CD4-positive, alpha-beta T cell treated with Interleukin-15 for 1 hour (primary cell): Measurements from ENCODE around the gene SORCS2.
"Not testable (repeated sequence)": the region's sequence is repeated elsewhere in the genome, so short reads cannot be mapped to it uniquely, and the experiment has no call there.

Experiments used
- DNase-seq: peaks from one replicate; pipeline ENCODE4 v3.0.0-alpha.2; 2020

SORCS2 gene

DNA sequence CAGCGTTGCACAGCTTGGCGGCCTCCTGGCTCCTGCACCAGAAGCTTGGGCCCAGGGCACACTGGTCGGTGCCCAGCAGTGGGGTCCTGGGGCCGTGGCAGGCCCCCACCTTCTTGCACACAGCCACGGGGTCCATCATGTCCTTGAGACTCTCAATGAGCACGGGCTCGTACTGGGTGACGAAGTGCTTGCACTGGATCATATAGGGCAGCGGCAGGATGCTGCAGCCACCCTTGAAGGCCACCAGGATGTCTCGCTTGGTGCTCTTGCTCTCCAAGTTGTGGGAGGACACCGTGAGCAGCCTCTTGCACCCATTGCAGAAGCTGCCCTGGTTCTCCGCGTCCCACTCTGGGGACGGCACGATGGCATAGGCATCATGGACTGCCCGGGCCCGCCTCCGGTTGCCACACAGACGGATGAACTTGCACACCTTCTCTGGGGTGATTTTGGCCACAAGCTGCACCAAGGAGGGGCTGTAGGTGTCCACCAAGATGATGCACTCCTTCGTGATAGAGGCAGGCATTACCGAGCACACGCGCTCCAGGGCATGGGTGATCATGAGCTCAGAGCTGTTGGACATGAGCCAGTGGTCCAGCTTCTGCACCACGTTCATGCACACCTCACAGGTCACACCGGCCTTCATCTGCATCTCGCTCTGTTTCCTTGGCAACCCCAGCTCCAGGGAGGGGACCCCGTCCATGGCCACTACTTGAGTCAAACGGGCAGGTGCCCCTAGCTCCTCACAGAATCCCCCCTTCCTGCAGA is 241.2 kb downstream of the SORCS2 start:
- DNase-seq: no peak

- DNase-seq: no peak
Measured at GRCh38 chr4:7434141-7434765, 241.9 kb downstream of the SORCS2 start.

DNA sequence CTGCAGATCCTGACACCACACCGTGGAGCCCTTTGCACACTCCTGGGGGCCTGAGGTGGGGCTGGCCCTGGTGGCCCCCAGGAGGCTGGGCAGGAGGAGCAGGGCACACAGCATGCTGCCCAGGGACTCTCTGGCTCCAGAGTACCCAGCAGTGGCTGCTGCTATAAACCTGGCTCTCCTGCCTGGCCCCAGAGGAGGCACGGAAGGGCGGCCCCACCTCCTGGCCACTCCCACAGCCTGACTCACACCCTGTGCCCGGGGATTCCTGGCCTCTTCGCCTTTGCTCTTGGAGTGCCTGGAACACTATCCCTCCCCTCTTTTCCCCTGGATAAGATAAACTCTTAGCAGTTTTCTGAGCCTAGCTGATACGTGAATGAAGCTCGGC is 242.4 kb downstream of the SORCS2 start, which contains the start of gene PSAPL1:
TSS of gene PSAPL1 (minus strand) at position 165 of the 385 bp plus-strand sequence. CDS start at position 114, 51 bp downstream.
- no peak for DNase-seq

- DNase-seq: no peak
Measured at GRCh38 chr4:7435471-7436061, 243.2 kb downstream of the SORCS2 start.

DNA sequence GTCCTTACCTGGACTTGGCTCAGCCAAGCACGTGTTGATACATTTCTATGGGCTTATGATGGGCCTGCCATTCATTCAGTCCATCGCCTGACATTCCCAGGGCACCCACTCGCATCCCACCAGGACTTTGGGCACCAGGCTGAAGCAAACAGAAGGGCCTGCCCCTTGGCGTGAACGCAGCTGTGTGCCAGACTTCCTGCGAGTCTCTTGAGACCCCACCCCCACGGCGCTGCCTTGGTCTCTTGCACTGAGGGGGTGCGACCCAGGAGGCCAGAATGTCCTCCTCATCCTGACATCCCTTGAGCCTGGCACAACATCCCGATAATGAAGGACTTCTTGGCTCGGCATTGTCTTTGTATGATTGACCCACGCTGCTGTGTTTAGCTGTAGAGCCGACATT is 243.9 kb downstream of the SORCS2 start:
- no peak for DNase-seq

- DNase-seq: no peak
Measured at GRCh38 chr4:7439699-7440098, 247.4 kb downstream of the SORCS2 start.

DNA sequence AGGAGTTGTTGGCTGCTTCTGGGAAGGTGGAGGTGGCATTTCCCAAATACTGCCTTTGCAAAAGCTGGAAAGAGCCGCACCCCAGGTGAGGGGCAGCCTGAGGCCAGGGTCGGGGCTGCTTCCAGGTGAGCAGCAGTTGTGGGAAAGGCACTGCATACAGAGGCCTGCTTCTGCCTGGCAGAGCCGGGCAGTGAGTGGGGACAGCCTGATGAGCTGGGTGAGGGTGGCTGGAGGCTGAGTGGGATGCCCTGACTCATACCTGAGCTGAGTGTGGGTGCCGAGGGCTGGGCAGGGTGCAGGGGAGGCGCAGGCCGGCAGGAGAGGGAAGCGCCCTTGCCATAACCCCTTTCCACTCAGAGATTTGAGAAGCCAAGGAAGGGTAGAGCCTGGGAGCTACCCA is 248.9 kb downstream of the SORCS2 start:
- DNase-seq: no peak

DNA sequence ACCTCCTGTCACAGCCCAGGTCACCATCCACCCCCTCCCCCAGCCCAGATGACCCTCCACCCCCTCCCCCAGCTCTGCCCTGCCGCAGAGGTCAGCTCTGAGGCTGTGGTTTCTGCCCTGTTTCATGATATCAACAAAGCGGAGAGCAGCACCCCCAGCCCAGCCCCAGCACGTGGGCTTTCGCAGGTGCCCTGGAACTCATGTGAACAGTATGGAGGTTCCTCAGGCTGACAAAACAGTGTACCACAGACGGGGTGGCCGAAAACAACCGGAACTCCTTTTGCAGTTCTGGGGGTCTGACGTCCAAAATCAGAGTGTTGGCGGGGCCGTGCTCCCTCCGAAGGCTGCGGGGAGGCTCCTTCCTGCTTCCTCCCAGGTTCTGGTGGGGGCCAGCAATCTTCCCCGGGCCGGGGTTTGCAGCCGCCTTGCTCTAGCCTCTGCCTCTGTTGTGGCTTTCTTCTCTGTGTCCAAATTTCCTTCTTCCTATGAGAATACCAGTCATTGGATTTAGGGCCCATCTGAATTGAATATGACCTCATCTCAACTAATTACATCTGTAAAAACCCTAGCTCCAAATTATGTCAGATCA is 250.3 kb downstream of the SORCS2 start:
- DNase-seq: no peak

DNA sequence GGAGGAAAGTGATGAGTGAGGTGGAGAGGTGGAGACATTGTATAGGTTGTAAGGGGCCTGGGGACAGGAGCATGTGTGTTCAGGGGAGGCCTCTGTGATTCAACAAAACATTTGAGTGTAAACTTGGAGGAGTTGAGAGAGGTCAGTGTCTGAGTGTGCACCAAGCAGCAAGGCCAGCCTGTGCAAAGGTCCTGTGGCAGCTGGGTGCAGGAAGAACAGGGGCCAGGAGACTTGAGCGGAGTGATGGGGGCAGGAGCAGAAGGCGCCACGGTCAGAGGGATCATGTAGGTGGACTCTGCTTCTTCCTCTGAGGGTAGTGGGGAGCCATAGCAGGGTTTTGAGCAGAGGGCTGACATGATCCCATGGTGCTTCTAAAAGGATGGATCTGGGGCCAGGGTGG is 252.0 kb downstream of the SORCS2 start:
- DNase-seq: no peak

- no peak for DNase-seq
Measured at GRCh38 chr4:7444731-7445130, 252.4 kb downstream of the SORCS2 start.

- DNase-seq: no peak
Measured at GRCh38 chr4:7447236-7447635, 254.9 kb downstream of the SORCS2 start.

- no peak for DNase-seq
Measured at GRCh38 chr4:7448036-7448435, 255.7 kb downstream of the SORCS2 start.

GRCh38 chr4:7450775-7451433 is 258.6 kb downstream of the SORCS2 start:
- DNase-seq: no peak

DNA sequence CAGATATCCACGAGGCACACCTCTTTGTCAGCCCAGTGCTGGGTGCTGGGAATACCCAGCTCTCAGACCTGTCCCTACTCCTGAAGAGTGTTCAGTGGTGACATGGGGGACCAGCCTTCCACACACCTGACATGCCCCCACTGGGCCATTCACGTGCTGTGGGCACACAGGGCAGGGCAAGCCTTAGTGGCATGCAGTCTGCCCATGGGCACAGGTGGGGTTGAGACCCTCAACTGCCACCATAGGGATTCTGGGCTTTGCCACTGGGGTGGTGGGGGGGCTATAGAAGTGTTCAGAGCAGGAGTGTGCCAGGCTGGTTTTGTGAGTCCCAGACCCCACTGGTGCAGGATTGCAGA is 259.1 kb downstream of the SORCS2 start:
- no peak for DNase-seq

DNA sequence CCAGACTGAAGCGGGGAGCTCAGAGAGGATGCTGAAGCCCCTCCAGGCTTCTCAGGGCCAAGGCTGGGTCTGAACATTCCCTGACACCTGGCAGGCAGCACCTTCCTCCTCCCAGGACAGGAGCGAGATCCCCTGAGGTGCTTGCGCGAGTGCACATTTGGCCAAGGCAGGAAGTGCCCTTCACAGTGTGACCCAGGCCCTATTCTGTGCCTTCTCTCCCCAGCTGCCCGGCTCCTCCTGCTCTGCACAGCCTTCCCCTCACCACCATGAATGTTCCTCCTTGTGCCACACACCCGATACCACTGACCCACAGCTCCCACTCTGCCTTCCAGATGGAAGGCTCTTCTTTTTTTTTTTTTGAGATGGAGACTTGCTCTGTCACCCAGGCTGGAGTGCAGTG is 259.5 kb downstream of the SORCS2 start:
- no peak for DNase-seq

GRCh38 chr4:7452802-7453201 is 260.5 kb downstream of the SORCS2 start:
- not testable (repeated sequence) for DNase-seq

DNA sequence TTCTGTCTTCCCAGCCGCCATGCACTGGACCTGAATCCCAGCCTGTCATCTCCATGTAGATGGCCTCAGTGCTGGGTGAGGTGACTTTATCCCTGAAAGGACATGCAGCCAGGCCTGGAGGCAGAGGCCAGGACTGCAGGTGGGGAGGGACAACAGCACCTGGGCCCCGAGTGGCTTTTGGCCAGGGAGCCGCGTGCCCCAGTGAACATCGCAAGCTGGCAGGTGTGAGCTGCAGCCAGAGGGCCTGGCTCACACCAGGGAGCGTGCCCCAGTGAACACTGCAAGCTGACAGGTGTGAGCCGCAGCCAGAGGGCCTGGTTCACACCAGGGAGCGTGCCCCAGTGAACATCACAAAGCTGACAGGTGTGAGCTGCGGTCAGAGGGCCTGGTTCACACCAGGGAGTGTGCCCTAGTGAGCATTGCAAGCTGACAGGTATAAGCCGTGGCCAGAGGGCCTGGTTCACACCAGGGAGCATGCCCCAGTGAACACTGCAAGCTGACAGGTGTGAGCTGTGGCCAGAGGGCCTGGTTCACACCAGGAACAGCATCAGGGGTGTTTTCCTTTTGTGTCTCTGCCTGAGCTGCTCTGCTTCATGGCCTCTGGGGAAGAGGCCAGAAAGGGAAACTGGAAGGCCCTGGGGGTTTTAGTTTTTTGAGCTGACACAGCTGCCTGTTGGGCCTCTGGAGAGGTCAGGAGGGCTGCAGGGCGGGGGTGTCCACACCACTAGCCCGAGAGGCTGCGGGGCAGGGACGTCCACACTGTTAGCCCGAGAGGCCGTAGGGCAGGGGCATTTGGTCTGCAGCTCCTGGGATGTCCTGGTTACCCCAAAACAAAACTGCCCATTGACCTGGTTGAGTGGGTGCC is 265.1 kb downstream of the SORCS2 start:
- DNase-seq: no peak

DNA sequence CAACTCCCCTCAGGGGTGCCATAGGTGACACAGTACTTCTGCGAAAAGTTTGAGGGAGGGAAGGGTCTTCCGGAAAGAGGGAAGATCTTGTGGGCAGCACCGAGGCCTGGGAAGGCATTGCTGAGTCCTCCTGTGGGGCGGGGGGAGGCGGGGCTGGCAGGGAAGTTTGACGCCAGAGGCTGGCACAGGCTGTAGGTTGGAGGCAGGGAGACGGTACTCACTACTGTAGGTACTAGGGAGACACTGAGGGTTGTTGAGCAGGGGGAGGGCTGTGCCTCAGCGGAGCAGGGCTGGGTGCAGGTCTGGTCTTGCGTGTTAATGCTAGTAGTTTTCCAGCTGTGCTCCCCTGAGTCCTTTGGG is 265.7 kb downstream of the SORCS2 start:
- no peak for DNase-seq

GRCh38 chr4:7458477-7458876 is 266.1 kb downstream of the SORCS2 start:
- no peak for DNase-seq

DNA sequence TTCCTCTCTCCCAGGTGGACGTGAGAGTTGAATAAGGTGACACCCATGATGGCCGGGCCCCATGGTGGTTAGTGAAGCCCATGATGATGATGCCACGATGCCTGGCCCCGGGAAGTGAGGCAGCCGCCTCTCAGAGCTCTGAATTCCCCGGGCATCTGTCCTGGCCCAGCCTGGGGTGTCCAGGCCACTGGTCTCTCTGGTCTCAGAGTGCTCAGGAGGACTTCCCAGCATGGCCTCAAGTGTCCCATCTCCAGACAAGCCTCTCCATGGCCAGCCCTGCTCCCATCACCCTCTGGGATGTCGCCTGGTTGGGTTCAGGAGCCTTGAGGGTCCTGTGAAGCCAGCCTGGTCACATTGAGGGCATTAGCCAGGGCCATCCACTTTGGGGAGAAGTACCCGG is 267.1 kb downstream of the SORCS2 start:
- DNase-seq: no peak

DNA sequence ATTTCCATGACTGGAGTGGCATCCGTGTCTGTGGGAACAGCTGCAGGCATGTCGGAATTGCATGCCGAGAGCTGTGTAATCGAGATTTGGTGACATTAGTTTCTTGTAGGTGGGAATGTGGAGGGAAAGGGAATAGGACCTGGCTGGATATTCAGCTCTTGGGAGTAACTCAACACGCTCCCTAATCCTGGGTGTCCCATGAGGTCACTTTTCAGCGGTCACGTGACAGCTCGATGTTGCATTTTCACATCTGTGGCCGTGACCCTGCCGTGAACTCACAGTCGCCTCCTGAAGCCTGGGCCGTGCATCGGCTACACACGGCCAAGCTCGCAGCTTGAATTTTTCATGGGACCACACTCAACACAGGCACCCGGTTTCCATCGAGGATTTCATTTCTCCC is 268.2 kb downstream of the SORCS2 start:
- DNase-seq: no peak

GRCh38 chr4:7461230-7461629 is 268.9 kb downstream of the SORCS2 start:
- DNase-seq: no peak
